ENCODE data around the gene ZP1.
A peak's percentile ranks its signal among the peaks of the same experiment; 100 is the strongest.

Gene ZP1

DNA sequence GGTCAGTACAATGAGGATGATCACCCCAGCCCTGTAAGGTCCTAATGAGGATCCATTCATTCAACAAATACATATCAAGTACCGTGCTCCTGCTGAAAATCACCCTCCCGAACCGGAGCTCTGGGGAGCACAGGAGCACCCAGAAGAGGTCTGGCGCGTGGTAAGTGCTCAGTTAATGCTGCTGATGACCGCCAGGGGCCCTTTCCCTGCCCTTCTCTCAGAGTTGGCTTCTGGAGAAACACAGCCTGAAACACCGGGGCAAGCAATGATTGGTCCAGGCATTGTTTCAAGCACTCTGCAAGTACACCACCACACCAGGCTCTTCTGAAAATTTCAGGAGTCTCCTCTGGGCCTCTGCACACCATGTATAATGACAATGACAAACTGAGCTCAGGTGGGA, 29.2 kb upstream of the ZP1 start:
- Mint-ChIP-seq H3K4me1 (ENCODE audit: low read depth) (peaks cover 59% of the 10 kb centered on the region), H3K9me3 (no peaks in the 10 kb centered on the region), H3K27ac (peak overlapping the region; percentile 86), H3K4me3 (no peak overlapping the region), H3K27me3 (ENCODE audit: low read depth) (peaks cover 1% of the 10 kb centered on the region), H3K36me3 (ENCODE audit: low read depth) (no peaks in the 10 kb centered on the region)
- no peak for DNase-seq (ENCODE audit: low spot score)

DNA sequence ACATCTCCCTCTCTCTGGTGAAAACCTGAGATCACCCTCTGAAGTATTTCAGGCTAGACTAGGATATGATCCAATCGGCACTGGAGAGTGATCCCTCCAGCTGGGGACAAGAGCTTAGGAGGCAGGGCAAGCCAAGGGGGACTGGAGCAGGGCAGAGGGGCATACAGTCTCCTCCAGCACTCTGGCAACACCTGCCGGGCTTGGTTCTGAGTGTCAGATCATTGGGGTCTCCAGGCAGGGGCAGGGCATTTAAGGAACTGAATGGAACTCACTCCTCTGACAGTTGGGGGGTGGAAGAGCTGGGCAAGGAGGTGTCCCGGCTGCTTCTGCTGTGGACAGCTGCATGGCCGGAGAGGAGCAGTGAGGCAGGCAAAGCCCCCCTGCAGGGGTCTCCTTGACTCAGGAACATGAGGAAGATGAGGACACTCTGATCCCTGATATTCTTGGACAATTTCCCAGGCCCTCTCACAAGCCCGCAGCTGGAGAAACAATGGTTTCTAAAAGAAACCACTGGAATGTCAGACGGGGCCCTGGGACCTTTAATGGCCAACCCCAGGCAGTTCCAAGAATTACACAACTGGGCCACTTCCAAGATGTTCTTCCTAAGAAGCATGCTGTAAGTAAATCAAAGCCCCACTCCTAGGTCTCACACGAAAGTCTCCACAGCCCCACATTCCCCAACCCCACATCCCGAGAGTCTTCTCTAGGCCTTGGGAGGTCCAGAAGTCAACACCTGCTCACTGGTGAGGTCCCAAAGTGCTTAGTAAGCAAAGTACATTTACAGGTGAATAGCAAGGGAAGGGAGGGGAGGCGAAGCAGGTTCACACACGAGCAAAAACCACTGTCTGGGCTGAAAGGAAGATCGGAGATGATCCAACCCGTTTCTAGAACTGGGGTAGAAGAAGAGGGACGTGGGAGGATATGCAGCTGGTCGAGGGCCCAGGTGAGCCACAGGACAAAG, 26.6 kb upstream of the ZP1 start:
- Mint-ChIP-seq H3K27me3 (ENCODE audit: low read depth) (no peaks in the 10 kb centered on the region), H3K9me3 (no peaks in the 10 kb centered on the region), H3K4me1 (ENCODE audit: low read depth) (peaks cover 54% of the 10 kb centered on the region), H3K27ac (peak overlapping the region; percentile 83), H3K4me3 (peak overlapping the region; percentile 55), H3K36me3 (ENCODE audit: low read depth) (peaks cover 21% of the 10 kb centered on the region)
- DNase-seq (ENCODE audit: low spot score), result no peak

DNA sequence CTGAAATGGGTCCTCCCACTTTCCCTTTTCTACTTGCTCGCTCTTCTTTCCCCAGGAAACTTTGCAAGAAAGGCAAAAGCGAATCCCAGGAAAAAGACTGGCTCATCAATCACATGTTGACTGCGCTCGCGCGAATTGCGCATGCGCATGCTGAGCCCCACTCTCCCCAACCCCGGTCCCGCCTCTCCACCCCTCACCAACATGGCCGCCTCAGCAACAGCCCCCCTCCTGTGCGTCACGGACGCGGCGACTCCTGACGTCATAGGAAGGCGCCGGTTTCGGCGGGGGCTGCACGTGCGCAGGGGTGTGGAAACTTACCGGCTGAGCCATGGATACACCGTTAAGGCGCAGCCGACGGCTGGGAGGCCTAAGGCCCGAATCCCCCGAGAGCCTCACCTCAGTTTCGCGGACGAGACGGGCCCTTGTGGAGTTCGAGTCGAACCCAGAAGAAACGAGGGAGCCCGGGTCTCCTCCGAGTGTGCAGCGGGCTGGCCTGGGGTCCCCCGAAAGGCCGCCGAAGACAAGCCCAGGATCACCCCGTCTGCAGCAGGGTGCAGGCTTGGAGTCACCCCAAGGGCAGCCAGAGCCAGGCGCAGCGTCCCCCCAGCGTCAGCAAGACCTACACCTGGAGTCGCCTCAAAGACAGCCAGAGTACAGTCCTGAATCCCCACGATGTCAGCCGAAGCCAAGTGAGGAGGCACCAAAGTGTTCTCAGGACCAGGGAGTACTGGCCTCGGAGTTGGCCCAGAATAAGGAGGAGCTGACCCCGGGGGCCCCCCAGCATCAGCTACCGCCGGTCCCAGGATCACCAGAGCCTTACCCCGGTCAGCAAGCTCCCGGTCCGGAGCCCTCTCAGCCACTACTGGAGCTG, 25.3 kb upstream of the ZP1 start, which contains the start of gene CCDC86:
TSS of gene CCDC86 (plus strand) at position 317 of the 871 bp plus-strand sequence. CDS start at position 329, 12 bp downstream.
- Mint-ChIP-seq H3K36me3 (ENCODE audit: low read depth) (peaks cover 28% of the 10 kb centered on the region), H3K4me1 (ENCODE audit: low read depth) (peaks cover 45% of the 10 kb centered on the region), H3K9me3 (no peaks in the 10 kb centered on the region), H3K4me3 (peak within 1 kb of the TSS; percentile 81), H3K27me3 (ENCODE audit: low read depth) (no peaks in the 10 kb centered on the region), H3K27ac (peak within 1 kb of the TSS; percentile 92)
- DNase-seq (ENCODE audit: low spot score), result peak; percentile 97

DNA sequence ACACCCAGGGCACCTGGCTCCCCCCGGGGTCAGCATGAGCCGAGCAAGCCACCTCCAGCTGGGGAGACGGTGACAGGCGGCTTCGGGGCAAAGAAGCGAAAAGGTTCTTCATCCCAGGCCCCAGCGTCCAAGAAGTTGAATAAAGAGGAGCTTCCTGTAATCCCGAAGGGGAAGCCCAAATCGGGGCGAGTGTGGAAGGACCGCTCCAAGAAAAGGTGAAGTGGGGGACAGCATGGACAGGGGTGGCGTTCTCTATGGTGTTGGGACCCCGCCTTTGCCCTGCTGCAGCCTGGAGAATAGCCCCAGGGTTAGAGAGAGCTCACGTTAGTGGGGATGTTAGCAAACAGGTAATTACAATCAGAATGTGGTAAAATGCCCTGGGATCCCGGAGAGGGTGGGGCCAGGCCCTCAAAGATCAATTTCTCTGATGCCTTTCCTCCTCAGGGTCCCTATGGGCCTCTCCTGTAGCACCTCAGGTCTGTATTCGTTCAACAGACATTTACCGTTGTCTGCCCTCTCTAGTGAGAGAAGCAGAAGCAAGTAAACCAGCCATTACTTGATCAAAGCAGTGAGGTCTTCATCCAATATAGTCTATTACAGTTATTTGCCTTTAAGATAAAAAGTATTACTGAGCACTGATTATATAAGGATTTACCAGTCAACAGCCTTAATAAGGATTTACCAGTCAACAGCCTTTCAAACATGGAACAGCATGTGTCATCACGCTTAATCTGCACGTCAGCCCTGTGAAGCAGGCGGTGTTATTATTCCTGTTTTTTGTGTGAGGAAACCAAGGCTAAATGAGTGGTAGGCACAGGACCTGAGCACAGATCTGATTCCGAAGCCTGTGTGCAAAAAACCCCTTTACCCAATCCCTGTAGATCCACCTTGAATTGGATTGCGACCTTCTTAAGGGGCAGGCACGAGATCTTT, 24.4 kb upstream of the ZP1 start:
- peak overlapping the region; percentile 92 for H3K27ac Mint-ChIP-seq
- peaks cover 36% of the 10 kb centered on the region for H3K4me1 Mint-ChIP-seq (ENCODE audit: low read depth)
- H3K27me3 Mint-ChIP-seq (ENCODE audit: low read depth), result no peaks in the 10 kb centered on the region
- DNase-seq (ENCODE audit: low spot score), result no peak
- H3K36me3 Mint-ChIP-seq (ENCODE audit: low read depth), result peaks cover 31% of the 10 kb centered on the region
- H3K9me3 Mint-ChIP-seq, result no peaks in the 10 kb centered on the region
- H3K4me3 Mint-ChIP-seq, result peak overlapping the region; percentile 81

DNA sequence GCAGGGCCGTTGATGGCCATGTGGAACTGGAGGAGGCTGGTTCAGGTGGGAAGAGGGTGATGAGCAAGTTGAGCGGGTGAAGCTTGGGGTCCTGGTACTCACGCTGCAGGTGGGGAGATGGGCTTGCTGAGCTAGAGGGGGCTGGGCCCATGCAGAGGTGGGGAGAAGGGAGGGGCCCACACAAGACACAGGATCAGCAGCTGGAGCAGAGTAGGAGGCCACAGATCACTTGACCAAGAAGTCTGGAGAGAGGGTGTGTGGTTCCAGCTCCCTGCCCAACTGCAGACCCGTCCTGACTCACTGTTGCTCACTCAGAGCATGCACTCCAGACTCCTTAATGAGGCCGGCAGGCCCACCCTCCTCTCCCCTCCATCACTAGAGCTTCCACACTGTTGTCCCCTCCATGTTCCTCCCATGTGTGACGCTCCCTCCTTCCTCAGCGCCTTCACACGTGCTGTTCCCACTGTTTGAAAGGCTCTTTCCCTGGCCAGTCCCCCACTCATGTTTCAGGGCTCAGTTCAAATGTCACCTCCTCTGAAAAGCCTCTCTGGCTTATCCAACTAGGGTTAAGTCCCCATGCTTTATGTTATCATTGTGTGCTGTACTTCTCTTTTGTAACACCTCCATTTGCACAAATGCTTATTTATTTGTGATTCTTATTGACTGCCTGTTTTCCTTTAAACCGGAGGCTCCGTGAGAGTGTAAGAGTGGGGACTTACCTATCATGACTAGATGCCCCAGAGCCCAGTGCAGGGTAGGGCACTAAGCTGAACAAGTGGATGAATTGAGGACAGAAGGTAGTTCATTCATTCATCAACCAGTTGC, 23.1 kb upstream of the ZP1 start:
- Mint-ChIP-seq H3K27ac (peak overlapping the region; percentile 80), H3K4me3 (peak overlapping the region; percentile 81), H3K9me3 (no peaks in the 10 kb centered on the region), H3K27me3 (ENCODE audit: low read depth) (no peaks in the 10 kb centered on the region), H3K4me1 (ENCODE audit: low read depth) (peaks cover 34% of the 10 kb centered on the region), H3K36me3 (ENCODE audit: low read depth) (peaks cover 38% of the 10 kb centered on the region)
- no peak for DNase-seq (ENCODE audit: low spot score)

DNA sequence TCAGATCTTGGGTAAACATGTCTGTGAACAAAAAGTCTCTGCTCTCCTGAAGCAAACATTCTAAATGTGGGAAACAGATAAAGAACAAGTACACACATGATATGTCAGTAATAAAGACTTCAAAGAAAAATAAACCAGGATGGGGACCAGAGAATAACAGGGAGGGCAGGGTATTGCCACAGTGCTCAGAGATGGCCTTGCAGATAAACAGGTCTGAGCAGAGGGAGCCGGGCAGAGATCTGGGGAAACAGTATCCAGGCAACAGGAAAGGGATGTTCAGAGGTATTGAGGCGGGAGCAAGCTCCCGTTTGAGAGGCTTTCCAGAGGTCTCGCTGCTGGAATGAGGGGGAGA, 22.5 kb upstream of the ZP1 start:
- Mint-ChIP-seq H3K9me3 (no peaks in the 10 kb centered on the region), H3K4me3 (peak overlapping the region; percentile 81)

DNA sequence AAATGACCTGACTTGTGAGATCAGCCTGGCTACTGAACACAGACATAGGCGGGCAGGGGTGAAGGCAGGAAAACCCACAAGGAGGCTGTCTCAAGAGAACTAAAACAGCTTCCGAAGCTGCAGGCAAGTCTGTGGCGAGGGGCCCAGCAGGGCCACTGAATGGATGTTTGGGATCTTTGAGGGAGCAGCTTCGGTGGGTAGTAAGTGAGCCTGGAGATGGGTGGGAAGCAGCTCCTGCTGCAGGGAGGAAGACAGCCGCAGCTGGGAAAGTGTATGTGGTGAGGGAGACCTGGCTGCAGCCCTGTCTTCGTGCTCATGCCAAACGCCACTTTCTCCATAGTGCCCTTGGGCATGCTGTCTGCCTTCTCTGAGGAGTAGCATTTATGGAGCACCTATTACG, 22.0 kb upstream of the ZP1 start:
- peaks cover 44% of the 10 kb centered on the region for H3K36me3 Mint-ChIP-seq (ENCODE audit: low read depth)
- H3K27ac Mint-ChIP-seq, result no peak overlapping the region
- peak overlapping the region; percentile 81 for H3K4me3 Mint-ChIP-seq

More for the DNA sequence above, 22.5 kb upstream of the ZP1 start:
- Mint-ChIP-seq H3K4me1 (ENCODE audit: low read depth) (peaks cover 31% of the 10 kb centered on the region), H3K36me3 (ENCODE audit: low read depth) (peaks cover 41% of the 10 kb centered on the region), H3K27ac (peak overlapping the region; percentile 80), H3K27me3 (ENCODE audit: low read depth) (no peaks in the 10 kb centered on the region)
- DNase-seq (ENCODE audit: low spot score), result no peak

DNA sequence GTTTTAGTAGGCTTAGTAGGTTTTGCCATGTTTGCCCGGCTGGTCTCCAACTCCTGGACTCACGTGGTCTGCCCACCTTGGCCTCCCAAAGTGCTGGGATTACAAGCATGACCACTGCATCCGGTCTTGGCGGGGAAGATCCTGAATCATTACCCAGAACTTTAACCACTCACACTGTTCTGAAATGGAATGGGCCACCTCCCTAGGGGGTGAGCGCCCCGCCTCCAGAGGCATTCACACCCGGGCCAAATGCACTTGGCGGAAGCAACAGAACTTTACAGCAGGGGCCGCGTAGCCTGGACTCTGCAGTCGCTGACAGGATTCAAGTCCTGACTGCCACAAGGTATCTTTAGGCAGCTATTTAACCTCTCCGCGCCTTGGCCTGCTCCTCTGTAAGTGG, 20.1 kb upstream of the ZP1 start:
- Mint-ChIP-seq H3K27ac (no peak overlapping the region), H3K9me3 (no peaks in the 10 kb centered on the region), H3K4me3 (no peak overlapping the region), H3K27me3 (ENCODE audit: low read depth) (no peaks in the 10 kb centered on the region), H3K36me3 (ENCODE audit: low read depth) (peaks cover 60% of the 10 kb centered on the region), H3K4me1 (ENCODE audit: low read depth) (peaks cover 23% of the 10 kb centered on the region)
- no peak for DNase-seq (ENCODE audit: low spot score)

More for the DNA sequence above, 22.0 kb upstream of the ZP1 start:
- no peak for DNase-seq (ENCODE audit: low spot score)
- Mint-ChIP-seq H3K9me3 (no peaks in the 10 kb centered on the region), H3K27me3 (ENCODE audit: low read depth) (no peaks in the 10 kb centered on the region), H3K4me1 (ENCODE audit: low read depth) (peaks cover 31% of the 10 kb centered on the region)

DNA sequence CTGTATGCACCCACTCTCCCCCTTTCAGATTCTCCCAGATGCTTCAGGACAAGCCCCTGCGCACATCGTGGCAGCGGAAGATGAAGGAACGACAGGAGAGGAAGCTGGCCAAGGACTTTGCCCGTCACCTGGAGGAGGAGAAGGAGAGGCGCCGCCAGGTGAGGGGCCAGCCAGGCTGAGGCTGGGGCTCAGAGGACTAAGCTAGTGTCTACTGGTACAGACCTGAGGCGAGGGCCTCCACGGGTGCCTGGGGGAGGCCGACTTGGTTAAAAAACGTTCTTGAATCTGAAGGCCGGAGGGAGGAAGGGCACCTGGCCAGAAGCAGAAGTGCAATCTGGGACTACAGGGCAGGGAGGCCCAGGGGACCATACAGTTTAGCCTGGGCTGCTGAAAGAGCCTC, 19.4 kb upstream of the ZP1 start:
- H3K36me3 Mint-ChIP-seq (ENCODE audit: low read depth), result peaks cover 60% of the 10 kb centered on the region
- peaks cover 23% of the 10 kb centered on the region for H3K4me1 Mint-ChIP-seq (ENCODE audit: low read depth)
- no peaks in the 10 kb centered on the region for H3K9me3 Mint-ChIP-seq
- no peak overlapping the region for H3K4me3 Mint-ChIP-seq
- no peak overlapping the region for H3K27ac Mint-ChIP-seq
- DNase-seq (ENCODE audit: low spot score), result no peak
- no peaks in the 10 kb centered on the region for H3K27me3 Mint-ChIP-seq (ENCODE audit: low read depth)

DNA sequence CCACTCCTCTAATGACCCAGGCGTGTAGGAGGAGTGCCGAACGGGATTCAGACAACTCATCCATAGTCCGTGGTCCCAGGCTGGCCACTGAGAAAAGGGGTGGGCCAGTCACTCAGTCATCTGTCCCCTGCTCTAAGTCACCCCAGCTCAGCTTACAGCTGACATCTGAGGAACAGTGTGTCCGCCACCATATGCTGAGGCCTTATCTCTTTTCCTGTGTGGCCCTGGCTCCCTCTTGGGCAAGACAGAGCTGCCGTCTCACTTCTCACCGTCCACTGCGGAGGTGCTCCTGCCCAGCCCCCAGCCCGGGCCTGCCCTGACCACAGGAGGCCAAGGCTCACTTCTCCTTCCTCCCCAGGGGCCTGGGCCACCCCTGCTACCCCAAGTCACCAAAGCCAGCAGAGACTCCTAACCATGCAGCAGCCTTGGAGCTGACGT, 18.6 kb upstream of the ZP1 start:
- H3K27me3 Mint-ChIP-seq (ENCODE audit: low read depth), result no peaks in the 10 kb centered on the region
- H3K36me3 Mint-ChIP-seq (ENCODE audit: low read depth), result peaks cover 58% of the 10 kb centered on the region
- H3K27ac Mint-ChIP-seq, result no peak overlapping the region
- H3K9me3 Mint-ChIP-seq, result no peaks in the 10 kb centered on the region
- H3K4me1 Mint-ChIP-seq (ENCODE audit: low read depth), result peaks cover 21% of the 10 kb centered on the region
- no peak for DNase-seq (ENCODE audit: low spot score)
- H3K4me3 Mint-ChIP-seq, result no peak overlapping the region

DNA sequence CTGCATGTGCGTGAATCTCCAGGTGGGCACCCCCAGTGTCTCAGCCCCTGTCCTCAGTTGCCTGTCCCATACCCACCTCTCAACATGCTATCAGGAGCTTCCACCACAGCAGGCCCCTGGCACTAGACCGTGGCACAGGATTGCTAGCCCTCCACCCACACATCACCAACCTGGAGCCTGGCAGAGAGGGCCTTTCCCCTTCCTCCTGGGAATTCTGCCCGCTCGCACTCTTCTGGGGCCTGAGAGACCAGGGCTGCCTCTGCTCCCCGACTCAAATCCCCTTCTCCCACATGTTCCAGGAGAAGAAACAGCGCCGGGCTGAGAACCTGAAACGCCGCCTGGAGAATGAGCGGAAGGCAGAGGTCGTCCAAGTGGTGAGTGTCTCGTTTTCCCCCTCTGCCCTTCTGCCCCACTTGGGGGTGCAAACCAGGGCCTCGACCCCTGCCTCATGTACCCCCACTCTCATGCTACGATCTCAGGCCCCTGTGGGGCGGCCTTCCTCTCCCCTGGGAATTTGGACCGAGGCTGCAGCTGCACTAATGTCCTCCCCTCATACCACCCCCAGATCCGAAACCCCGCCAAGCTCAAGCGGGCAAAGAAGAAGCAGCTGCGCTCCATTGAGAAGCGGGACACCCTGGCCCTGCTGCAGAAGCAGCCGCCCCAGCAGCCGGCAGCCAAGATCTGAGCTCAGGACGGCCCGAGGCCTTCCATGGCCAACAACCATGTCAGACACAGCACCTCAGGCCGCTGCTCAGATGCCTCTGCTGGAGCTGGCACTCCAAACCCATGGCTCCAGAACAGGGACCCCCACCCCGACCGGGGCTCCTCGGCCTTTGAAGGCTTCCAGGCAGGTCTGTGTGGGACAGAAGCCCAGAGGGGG, 17.5 kb upstream of the ZP1 start:
- DNase-seq (ENCODE audit: low spot score), result no peak
- Mint-ChIP-seq H3K27ac (no peak overlapping the region), H3K4me1 (ENCODE audit: low read depth) (peaks cover 22% of the 10 kb centered on the region), H3K4me3 (no peak overlapping the region), H3K27me3 (ENCODE audit: low read depth) (no peaks in the 10 kb centered on the region), H3K36me3 (ENCODE audit: low read depth) (peaks cover 55% of the 10 kb centered on the region), H3K9me3 (no peaks in the 10 kb centered on the region)
